Measurements from ENCODE around the gene DIO1. TPM values are rescaled to one million over a fixed set of nuclear protein-coding genes. Genes with fewer than 3 reads are reported as not detected.

The DIO1 gene
- polyA plus RNA-seq, 1 donor from 2014 or later = not detected

DNA sequence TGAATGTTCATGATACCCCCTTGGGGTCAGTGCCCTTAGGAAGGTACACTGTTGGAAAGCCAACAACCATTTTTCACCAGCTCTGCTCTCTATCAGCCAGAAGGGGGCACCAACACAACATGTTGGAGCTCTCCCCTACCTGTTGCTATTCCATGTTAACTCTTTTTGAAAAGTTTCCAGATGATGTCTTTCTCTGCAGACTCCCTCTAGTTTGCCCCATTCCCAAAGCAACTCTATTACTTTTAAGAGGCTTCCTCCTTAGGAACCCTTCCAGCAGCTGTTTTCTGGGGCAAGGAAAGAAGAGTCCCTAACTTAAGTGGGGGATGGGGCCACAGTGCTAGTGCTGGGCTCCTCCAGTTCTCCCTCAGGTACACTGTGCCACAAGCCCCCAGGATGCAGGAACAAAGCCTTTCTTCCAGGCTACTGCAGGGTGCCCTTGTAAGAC is 33.0 kb upstream of the DIO1 start:
- Histone ChIP-seq H3K4me2 (ENCODE audit: low read length) (no peak overlapping the region), H3F3A (ENCODE audit: insufficient read depth, low read length, poor library complexity, severe bottlenecking) (no peaks in the 10 kb centered on the region), H3K9me3 (ENCODE audit: low read length) (no peaks in the 10 kb centered on the region), H3K36me3 (ENCODE audit: insufficient read depth, low read length) (no peaks in the 10 kb centered on the region), H3K79me2 (replicated peaks; ENCODE audit: insufficient read depth, low read length) (no peaks in the 10 kb centered on the region), H4K20me1 (ENCODE audit: insufficient read depth) (no peaks in the 10 kb centered on the region), H3K9ac (ENCODE audit: low read length) (no peak overlapping the region), H3K9me2 (ENCODE audit: insufficient read depth, low read length) (no peaks in the 10 kb centered on the region), H3K27ac (ENCODE audit: low read length) (no peak overlapping the region), H3K27me3 (ENCODE audit: insufficient read depth, low read depth, low read length) (no peaks in the 10 kb centered on the region), H3K4me3 (ENCODE audit: low read length) (no peak overlapping the region), H2AFZ (ENCODE audit: low read depth, low read length) (no peak overlapping the region)
- TF ChIP-seq REST (IDR thresholded peaks at IDR 0.05; ENCODE audit: borderline replicate concordance) = no peak
- TF ChIP-seq SMC3 (conservative IDR thresholded peaks at IDR 0.05; ENCODE audit: poor library complexity) = peak; percentile 86
- peak; percentile 86 for TF ChIP-seq RAD21 (conservative IDR thresholded peaks at IDR 0.05)
- peak; percentile 87 for TF ChIP-seq CTCF (IDR thresholded peaks at IDR 0.05; ENCODE audit: poor library complexity, severe bottlenecking)

GRCh38 chr1:53862507-53862906 is 31.5 kb upstream of the DIO1 start:
- H3K9ac ChIP-seq (ENCODE audit: low read length) = no peak overlapping the region
- no peak overlapping the region for H3K4me3 ChIP-seq (ENCODE audit: low read length)

More at GRCh38 chr1:53862507-53862906, 31.5 kb upstream of the DIO1 start:
- Histone ChIP-seq H3K79me2 (replicated peaks; ENCODE audit: insufficient read depth, low read length) (no peaks in the 10 kb centered on the region), H3K27me3 (ENCODE audit: insufficient read depth, low read depth, low read length) (no peaks in the 10 kb centered on the region), H4K20me1 (ENCODE audit: insufficient read depth) (no peaks in the 10 kb centered on the region), H2AFZ (ENCODE audit: low read depth, low read length) (no peak overlapping the region), H3K27ac (ENCODE audit: low read length) (no peak overlapping the region), H3K9me3 (ENCODE audit: low read length) (no peaks in the 10 kb centered on the region), H3F3A (ENCODE audit: insufficient read depth, low read length, poor library complexity, severe bottlenecking) (no peaks in the 10 kb centered on the region), H3K4me2 (ENCODE audit: low read length) (no peak overlapping the region), H3K9me2 (ENCODE audit: insufficient read depth, low read length) (no peaks in the 10 kb centered on the region), H3K36me3 (ENCODE audit: insufficient read depth, low read length) (no peaks in the 10 kb centered on the region)
- TF ChIP-seq RAD21 (conservative IDR thresholded peaks at IDR 0.05) = no peak
- TF ChIP-seq MXI1 (conservative IDR thresholded peaks at IDR 0.05; ENCODE audit: poor library complexity, severe bottlenecking) = no peak
- no peak for TF ChIP-seq CTCF (IDR thresholded peaks at IDR 0.05; ENCODE audit: poor library complexity, severe bottlenecking)
- no peak for TF ChIP-seq EZH2 (IDR thresholded peaks at IDR 0.05; ENCODE audit: borderline replicate concordance, insufficient read depth, low read length, poor library complexity, severe bottlenecking)
- no peak for TF ChIP-seq REST (IDR thresholded peaks at IDR 0.05; ENCODE audit: borderline replicate concordance)
- TF ChIP-seq SMC3 (conservative IDR thresholded peaks at IDR 0.05; ENCODE audit: poor library complexity) = no peak
- TF ChIP-seq POLR2AphosphoS5 (IDR thresholded peaks at IDR 0.05) = no peak
- no peak for TF ChIP-seq TAF1 (IDR thresholded peaks at IDR 0.05; ENCODE audit: low read depth)
- no peak for TF ChIP-seq EP300 (conservative IDR thresholded peaks at IDR 0.05; ENCODE audit: poor library complexity, severe bottlenecking)
